ENCODE results near the gene DMRT3. TPM values are rescaled to one million over a fixed set of nuclear protein-coding genes. Genes with fewer than 3 reads are reported as not detected.

Gene DMRT3
- total RNA-seq, 1 experiment from 2014 or later, result not detected

DNA sequence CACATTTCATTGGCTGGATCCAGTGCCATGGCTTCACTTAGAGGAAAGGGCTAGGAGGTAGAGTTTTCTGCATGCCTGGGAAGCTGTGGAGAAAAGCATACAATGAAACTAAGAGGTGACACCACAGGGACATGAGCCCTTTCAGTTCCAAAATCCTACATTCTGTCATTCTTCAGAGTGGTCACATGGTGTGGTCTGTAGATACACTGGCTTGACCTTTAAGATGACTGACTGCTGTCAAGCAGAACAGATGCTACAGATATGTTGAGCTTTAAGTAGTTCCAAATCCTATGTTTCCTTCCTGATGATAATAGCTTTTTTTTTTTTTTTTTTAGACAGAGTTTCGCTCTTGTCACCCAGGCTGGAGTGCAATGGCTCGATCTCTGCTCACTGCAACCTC, 26.2 kb downstream of the DMRT3 start:
- H4K20me1 ChIP-seq (ENCODE audit: insufficient read depth), result no peaks in the 10 kb centered on the region
- no peaks in the 10 kb centered on the region for H3K79me2 ChIP-seq (ENCODE audit: low read depth)
- no peak overlapping the region for H2AFZ ChIP-seq
- intact Hi-C loops (cut with micrococcal nuclease; ENCODE audit: unreplicated experiment), result loop anchor here (10.0 kb wide), 2 partner anchors 618 to 658 kb away; no protein-coding TSS in a partner anchor
- no peaks in the 10 kb centered on the region for H3K27me3 ChIP-seq (ENCODE audit: insufficient read depth, low read depth)
- DNase-seq, result no peak
- TF ChIP-seq, protein P1, sequence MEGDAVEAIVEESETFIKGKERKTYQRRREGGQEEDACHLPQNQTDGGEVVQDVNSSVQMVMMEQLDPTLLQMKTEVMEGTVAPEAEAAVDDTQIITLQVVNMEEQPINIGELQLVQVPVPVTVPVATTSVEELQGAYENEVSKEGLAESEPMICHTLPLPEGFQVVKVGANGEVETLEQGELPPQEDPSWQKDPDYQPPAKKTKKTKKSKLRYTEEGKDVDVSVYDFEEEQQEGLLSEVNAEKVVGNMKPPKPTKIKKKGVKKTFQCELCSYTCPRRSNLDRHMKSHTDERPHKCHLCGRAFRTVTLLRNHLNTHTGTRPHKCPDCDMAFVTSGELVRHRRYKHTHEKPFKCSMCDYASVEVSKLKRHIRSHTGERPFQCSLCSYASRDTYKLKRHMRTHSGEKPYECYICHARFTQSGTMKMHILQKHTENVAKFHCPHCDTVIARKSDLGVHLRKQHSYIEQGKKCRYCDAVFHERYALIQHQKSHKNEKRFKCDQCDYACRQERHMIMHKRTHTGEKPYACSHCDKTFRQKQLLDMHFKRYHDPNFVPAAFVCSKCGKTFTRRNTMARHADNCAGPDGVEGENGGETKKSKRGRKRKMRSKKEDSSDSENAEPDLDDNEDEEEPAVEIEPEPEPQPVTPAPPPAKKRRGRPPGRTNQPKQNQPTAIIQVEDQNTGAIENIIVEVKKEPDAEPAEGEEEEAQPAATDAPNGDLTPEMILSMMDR (conservative IDR thresholded peaks at IDR 0.05), result no peak
- no peak for TF ChIP-seq EZH2 (IDR thresholded peaks at IDR 0.05; ENCODE audit: low read depth)
- no peak overlapping the region for H3K27ac ChIP-seq
- no peaks in the 10 kb centered on the region for H3K9me2 ChIP-seq (ENCODE audit: insufficient read depth)
- H3K4me1 ChIP-seq (replicated peaks; ENCODE audit: insufficient read depth), result no peaks in the 10 kb centered on the region
- H3K9me3 ChIP-seq (ENCODE audit: insufficient read depth, low read depth), result no peaks in the 10 kb centered on the region
- POLR2A ChIA-PET (ENCODE audit: unreplicated experiment), result no interaction called here
- CTCF ChIA-PET, result no interaction called here
- no TSS peak for BruUV-seq (replicated peaks)
- no peak overlapping the region for H3K4me2 ChIP-seq
- no peaks in the 10 kb centered on the region for H3F3A ChIP-seq (ENCODE audit: insufficient read depth, low read depth)
- H3K4me3 ChIP-seq, result no peak overlapping the region
- H3K36me3 ChIP-seq (ENCODE audit: low read depth), result no peaks in the 10 kb centered on the region

DNA sequence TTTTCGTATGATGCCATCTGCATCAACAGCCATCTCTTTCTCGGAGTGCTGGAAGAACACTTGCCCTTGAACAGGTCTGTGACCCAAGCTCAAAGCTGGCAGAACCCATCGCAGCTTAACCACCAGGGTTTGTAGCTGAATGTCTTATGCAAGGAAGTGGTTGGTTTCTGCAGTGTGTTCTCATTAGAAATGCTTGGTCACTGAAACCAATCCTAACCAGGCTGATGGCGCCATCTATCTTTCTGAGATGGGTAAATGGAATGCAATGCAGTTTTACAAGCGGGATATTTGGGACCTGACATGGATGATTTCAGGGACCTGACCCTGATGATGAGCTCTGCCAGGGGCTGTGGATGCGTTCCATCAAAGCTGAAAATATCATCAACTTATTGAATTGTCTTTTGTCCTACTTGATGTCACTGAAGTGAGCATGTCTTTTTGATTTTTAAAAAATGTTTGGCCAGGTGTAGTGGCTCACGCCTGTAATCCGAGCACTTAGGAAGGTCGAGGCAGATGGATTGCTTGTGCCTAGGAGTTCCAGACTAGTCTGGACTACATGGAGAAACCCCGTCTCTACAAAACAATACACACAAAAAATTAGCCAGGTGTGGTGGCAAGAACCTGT, 28.7 kb downstream of the DMRT3 start:
- Histone ChIP-seq H3K9me2 (ENCODE audit: insufficient read depth) (no peaks in the 10 kb centered on the region), H3K4me2 (no peak overlapping the region)
- CTCF ChIA-PET, result interaction anchor here (0.6 kb wide), 2 partner anchors 109 to 581 kb away, joined by 3 to 9 read pairs; no protein-coding TSS in a partner anchor

DNA sequence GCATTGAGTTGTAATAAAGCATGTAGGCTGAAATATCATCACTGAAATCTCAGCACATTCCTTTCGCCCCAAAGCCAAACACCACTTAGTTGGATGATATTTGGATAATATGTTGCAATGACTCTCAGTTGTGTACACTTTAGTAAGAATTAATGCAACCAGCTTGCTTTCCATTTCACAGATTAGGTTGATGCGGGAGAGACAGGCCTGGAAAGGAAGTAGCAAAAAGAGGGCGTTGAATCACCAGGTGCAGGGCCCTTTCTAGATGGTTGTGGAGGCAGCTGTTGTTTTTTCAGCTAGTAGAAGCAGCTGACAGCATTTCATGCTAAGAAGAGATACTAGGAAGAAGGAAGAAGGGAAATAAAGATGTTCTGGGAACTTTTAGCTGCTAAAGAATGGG, 30.9 kb downstream of the DMRT3 start:
- no peaks in the 10 kb centered on the region for H3K4me1 ChIP-seq (replicated peaks; ENCODE audit: insufficient read depth)
- TF ChIP-seq, protein P1 (conservative IDR thresholded peaks at IDR 0.05), result no peak
- TF ChIP-seq EZH2 (IDR thresholded peaks at IDR 0.05; ENCODE audit: low read depth), result no peak
- BruUV-seq (replicated peaks), result no TSS peak
- no peak overlapping the region for H3K4me2 ChIP-seq
- ChIA-PET POLR2A (ENCODE audit: unreplicated experiment) (no interaction called here), CTCF (no interaction called here)
- no peaks in the 10 kb centered on the region for H3K79me2 ChIP-seq (ENCODE audit: low read depth)
- intact Hi-C loops (cut with micrococcal nuclease; ENCODE audit: unreplicated experiment), result loop anchor here (10.0 kb wide), 2 partner anchors 623 to 663 kb away; no protein-coding TSS in a partner anchor
- H3K4me3 ChIP-seq, result no peak overlapping the region
- H3K9me2 ChIP-seq (ENCODE audit: insufficient read depth), result no peaks in the 10 kb centered on the region
- H3K27ac ChIP-seq, result no peak overlapping the region
- no peaks in the 10 kb centered on the region for H3K36me3 ChIP-seq (ENCODE audit: low read depth)
- H3K27me3 ChIP-seq (ENCODE audit: insufficient read depth, low read depth), result no peaks in the 10 kb centered on the region
- H3F3A ChIP-seq (ENCODE audit: insufficient read depth, low read depth), result no peaks in the 10 kb centered on the region
- no peaks in the 10 kb centered on the region for H3K9me3 ChIP-seq (ENCODE audit: insufficient read depth, low read depth)
- DNase-seq, result no peak
- no peaks in the 10 kb centered on the region for H4K20me1 ChIP-seq (ENCODE audit: insufficient read depth)
- H2AFZ ChIP-seq, result no peak overlapping the region

More for the DNA sequence above, 28.7 kb downstream of the DMRT3 start:
- no peaks in the 10 kb centered on the region for H3F3A ChIP-seq (ENCODE audit: insufficient read depth, low read depth)
- H3K27me3 ChIP-seq (ENCODE audit: insufficient read depth, low read depth), result no peaks in the 10 kb centered on the region
- no peak overlapping the region for H2AFZ ChIP-seq
- no peaks in the 10 kb centered on the region for H3K4me1 ChIP-seq (replicated peaks; ENCODE audit: insufficient read depth)
- H3K4me3 ChIP-seq, result no peak overlapping the region
- intact Hi-C loops (cut with micrococcal nuclease; ENCODE audit: unreplicated experiment), result loop anchor here (2.0 to 10.0 kb wide), 4 partner anchors 112 to 660 kb away; no protein-coding TSS in a partner anchor
- POLR2A ChIA-PET (ENCODE audit: unreplicated experiment), result no interaction called here
- BruUV-seq (replicated peaks), result no TSS peak
- H4K20me1 ChIP-seq (ENCODE audit: insufficient read depth), result no peaks in the 10 kb centered on the region
- no peaks in the 10 kb centered on the region for H3K9me3 ChIP-seq (ENCODE audit: insufficient read depth, low read depth)
- TF ChIP-seq EZH2 (IDR thresholded peaks at IDR 0.05; ENCODE audit: low read depth), result no peak
- TF ChIP-seq, protein P1 (conservative IDR thresholded peaks at IDR 0.05), result peak; percentile 58
- no peak overlapping the region for H3K27ac ChIP-seq
- no peaks in the 10 kb centered on the region for H3K36me3 ChIP-seq (ENCODE audit: low read depth)
- DNase-seq, result peak; percentile 19 to 41
- no peaks in the 10 kb centered on the region for H3K79me2 ChIP-seq (ENCODE audit: low read depth)
